Coronary artery (tissue), 2 donors: ENCODE measurements around the gene PLB1.

ENCODE experiments used
- DNase-seq: peaks from one replicate; pipeline ENCODE4 v3.0.0-alpha.2; 2017; ENCODE audit warnings: low spot score
- H3K27ac ChIP-seq, 2 donors: fragments of 200-600 bp; sonication (generic); one replicate each; pipeline ENCODE4 v1.5.1; 2016 to 2019
- H3K4me3 ChIP-seq: fragments of 200-600 bp; sonication (generic); 2 replicates; pipeline ENCODE4 v1.5.1; 2016; ENCODE audit warnings: mild to moderate bottlenecking, moderate library complexity
- CTCF ChIP-seq: fragments of 200-600 bp; sonication (generic); IDR thresholded peaks from one replicate; pipeline ENCODE4 v1.5.1; 2019; ENCODE audit warnings: antibody characterized with exemption

The PLB1 gene

GRCh38 chr2:28495551-28496250 lies at the start of gene PLB1:
Gene PLB1, plus strand, starts transcription at chr2:28496060. Its CDS starts 55 bp downstream, at chr2:28496115.
- Histone ChIP-seq H3K4me3 (no peak within 1 kb of the TSS), H3K27ac (no peak within 1 kb of the TSS)
- TF ChIP-seq CTCF: no peak
- no peak for DNase-seq

- DNase-seq: no peak
- Histone ChIP-seq H3K27ac (no peak overlapping the region), H3K4me3 (no peak overlapping the region)
- TF ChIP-seq CTCF: no peak
Measured at GRCh38 chr2:28446531-28446930, 49.3 kb upstream of the PLB1 start.

- no peak for TF ChIP-seq CTCF
- no peak for DNase-seq
- H3K27ac ChIP-seq: no peak overlapping the region
Measured at GRCh38 chr2:28447086-28447485, 48.8 kb upstream of the PLB1 start.

GRCh38 chr2:28447943-28448792 lies 47.7 kb upstream of the PLB1 start:
- TF ChIP-seq CTCF: no peak
- no peak for DNase-seq
- H3K4me3 ChIP-seq: no peak overlapping the region
- H3K27ac ChIP-seq: peak overlapping the region in 1 of 2 donors; percentile 64

More at GRCh38 chr2:28447086-28447485, 48.8 kb upstream of the PLB1 start:
- no peak overlapping the region for H3K4me3 ChIP-seq

GRCh38 chr2:28448793-28449100 lies 47.1 kb upstream of the PLB1 start:
- no peak for TF ChIP-seq CTCF
- DNase-seq: no peak
- Histone ChIP-seq H3K27ac (peak overlapping the region in 1 of 2 donors; percentile 64), H3K4me3 (no peak overlapping the region)

GRCh38 chr2:28449126-28449487 lies 46.8 kb upstream of the PLB1 start:
- TF ChIP-seq CTCF: no peak
- DNase-seq: no peak
- Histone ChIP-seq H3K4me3 (no peak overlapping the region), H3K27ac (peak overlapping the region in 1 of 2 donors; percentile 64)
